HG03469 (cell line): ENCODE results near the gene COA6.
A peak's percentile ranks its signal among the peaks of the same experiment; 100 is the strongest.

Source experiments
- ATAC-seq: cut with Tn5 transposase; IDR thresholded peaks from one replicate; pipeline ENCODE4 v1.9.1; 2021; ENCODE audit warnings: mild to moderate bottlenecking, moderate library complexity, moderate number of reproducible peaks; ENCODE audit not compliant: unreplicated experiment

Gene COA6

DNA sequence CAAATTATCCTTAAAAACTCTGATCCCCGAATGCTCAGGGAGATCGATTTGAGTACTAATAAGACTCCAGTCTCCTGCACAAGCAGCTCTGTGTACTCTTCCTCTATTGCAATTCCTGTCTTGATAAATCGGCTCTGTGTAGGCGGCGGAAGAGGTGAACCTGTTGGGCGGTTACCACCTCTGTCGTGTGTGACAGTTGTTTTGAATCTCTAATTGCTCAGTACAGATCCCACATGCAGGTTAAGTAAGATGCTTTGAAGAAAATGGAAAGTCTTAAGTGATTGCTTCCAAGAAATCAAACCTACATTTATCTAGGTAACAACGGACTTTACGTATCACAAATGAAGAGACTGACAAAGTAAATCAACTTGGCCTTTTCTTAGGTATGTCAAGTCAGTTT is 35.5 kb downstream of the COA6 start:
- no peak for ATAC-seq

DNA sequence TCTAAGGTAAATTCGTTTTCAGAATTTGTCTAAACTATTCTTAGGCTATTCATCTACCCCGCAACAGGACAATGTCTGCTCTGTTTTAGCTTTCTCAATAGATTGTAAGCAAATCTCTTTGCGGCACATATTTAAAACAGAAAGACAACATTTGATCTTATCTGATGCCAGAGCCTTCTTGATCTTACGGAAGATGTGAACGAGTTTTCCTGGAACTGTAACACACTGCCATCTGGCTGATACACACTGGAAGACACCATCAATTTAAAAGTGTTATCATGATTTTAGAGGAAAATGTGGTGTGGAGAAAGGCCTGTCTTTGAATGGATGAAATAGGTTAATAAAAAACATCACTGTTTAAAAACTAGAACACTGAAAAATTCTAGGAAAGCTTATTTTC is 36.1 kb downstream of the COA6 start:
- ATAC-seq, result no peak

DNA sequence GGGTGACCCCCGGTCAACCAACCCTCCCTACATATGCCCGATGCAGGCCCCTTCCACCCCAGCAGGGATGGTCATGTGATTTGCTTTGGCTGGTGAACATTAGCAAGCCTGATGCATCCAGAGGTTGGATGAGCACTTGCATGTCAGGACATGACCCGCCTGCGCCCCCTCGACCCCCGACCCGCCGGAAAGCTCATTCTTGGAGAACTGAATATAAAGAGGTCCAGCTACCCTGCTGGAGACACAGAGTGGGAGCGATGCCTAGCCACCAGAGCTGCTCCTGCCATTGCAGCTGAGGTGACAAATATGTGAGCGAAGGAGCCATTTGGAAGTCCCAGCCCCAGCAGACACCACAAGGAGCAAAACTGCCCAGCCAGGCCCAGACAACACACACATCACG is 39.6 kb downstream of the COA6 start:
- ATAC-seq, result no peak

DNA sequence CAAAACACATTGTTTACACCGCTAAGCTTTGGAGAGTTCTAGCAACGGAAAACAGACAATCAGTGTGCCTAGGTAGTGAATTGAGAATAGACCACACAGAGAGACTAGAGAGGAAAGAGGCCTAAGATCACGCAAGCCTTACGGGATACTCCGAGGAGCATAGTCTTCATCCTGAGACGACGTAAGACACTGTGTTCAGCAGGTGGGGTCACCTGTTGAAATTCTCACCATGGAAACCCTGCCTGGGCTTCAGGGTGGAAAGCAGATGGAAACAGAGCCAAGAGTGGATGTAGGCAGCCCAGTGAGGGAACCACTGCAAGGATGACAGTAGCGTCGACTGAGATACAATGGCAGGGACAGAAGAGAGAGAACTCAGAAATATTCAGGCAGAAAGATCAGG is 40.2 kb downstream of the COA6 start:
- ATAC-seq, result no peak

DNA sequence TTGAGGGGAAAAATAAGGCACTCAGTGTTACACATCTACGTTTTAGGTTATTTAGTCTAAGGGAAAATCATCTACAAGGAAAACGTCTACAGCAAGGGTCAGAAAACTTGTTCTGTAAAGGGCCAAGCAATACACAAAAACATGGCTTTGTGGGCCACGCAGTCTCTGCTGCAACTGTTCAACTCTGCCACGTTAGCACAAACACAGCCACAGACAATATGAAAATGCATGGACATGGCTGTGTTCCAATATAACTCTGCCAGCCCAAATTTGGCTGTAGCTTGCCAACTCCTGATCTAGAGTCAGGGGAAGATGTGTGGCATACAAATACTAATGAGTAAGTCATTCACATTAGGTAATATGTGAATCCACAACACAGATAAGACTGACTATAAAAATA is 40.7 kb downstream of the COA6 start:
- no peak for ATAC-seq

DNA sequence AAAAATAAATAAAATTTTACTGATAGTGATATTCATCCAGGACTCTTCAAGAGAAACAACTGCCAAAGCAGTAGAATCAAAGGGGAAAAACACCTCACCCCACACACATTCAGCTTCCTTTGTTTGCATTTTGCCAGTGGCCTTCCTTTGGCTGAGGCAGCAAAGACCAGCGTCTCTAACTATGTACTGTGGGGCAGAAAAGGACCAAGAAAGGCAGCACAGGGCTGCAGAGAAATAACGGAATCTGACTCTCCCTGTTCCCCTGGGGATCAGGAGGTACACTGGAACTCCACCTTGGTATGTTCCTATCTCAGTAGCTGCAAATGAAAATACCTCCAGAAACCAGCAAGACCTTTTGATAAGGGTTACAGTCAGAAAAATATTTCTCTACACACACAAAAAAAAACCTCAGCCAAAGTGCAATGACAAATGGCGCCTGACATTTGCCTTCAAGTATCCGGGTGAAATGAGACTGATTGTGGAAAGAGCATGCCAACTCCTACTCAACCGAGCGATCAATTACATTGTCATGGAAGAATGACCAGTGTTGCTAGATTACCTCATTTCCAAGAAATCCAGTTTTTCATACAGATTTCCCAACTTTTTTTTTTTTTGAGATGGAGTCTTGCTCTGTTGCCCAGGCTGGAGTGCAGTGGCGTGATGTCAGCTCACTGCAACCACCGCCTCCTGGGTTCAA is 54.8 kb downstream of the COA6 start:
- no peak for ATAC-seq

DNA sequence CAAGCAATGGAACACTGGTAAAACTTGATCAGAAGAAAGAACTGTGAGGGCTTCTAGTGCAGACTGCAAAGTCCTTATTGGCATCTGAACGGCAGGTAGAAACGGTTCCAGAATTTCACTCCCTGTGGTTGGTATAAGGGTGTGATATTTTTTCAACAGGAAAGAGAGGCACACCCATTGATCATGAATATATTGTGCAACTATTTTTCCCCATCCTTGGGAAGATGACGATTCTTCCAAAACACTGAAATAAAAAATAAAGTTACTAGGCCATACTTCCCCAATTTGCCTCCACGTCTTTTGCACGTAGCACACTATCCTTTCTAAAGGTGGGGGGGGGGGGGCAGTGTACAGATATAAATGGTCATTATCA is 56.2 kb downstream of the COA6 start:
- no peak for ATAC-seq

DNA sequence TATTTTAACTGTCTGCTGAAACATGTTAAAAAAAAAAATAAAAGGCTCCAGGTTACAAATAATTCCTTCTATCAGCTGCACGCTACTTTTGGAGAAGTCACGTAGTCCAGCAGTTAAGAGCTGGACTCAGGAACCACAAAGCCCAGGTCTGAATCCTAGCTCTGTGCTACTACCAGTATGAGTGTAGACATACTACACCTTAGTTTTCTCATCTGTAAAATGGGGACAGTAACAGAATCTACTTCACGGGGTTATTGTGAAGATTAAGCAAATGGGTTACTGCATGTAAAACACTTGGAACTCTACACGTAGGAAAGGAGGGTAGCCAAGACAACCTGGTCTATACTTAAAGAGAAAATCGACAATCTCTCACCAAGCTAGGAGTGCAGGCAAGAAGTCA is 57.4 kb downstream of the COA6 start:
- no peak for ATAC-seq

DNA sequence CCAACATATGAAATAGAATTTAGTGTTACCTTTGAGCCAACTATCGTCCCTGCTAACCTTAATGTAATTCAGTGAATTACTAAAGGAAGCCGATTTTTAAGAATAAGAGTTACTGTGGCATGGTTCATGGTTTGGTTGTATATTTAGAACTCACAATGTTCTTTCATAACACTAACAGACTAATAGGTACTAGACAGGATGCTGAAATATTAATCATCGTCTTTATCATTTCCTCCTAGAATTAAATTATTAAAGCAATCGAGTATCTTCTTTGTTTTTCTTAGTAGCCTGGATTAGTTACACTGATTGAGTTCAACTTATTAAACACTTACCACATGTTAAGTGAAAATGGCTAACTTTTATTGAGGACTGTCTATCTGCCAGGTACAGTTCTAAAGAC is 58.0 kb downstream of the COA6 start:
- no peak for ATAC-seq

DNA sequence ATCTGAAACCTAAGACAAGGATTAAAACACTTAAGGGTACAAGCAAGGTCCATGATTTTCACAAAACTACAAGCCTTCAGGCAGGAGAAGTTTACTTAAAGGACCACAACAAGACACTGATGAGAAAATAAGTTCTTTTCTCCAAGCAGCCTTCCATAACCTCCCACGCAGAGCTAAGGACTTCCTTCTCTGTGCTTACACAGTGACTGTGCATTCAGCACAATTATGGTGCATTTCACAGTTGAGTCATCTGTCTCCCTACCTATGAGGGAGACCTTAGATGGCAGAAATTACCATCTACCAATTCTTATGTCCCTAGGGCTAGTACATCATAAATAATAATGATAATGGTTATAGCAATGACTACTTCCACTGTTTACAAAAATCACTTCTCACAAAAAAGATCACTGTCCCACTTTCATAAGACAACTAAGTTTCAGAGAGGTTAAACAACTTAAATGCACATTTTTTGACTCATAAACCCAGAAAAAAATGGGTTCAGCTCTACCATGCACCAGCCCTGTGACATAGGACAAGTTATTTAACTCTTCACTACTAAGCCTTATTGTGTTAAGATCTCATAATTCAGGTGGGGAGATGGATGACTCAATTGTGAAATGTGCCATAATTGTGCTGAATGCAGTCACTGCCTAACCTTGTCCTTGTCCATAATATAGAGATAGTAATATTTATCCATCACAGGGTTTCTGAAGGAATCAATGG is 60.5 kb downstream of the COA6 start:
- peak; percentile 82 for ATAC-seq
